PC-9 (cell line): ENCODE results near the gene ILF2. TPM values are rescaled to one million over a fixed set of nuclear protein-coding genes. Genes with fewer than 3 reads are reported as not detected.

ENCODE experiments used
- BruUV-seq: library from RNA; stranded (reverse); fragments of 400-500 nt; replicated peaks from 2 replicates; lab custom pipeline; 2021; lab: Mats Ljungman, UMichigan
- CTCF ChIA-PET: fragments of 300-600 bp; sonication (Branson Sonifier 250); formaldehyde crosslinking; loops from one replicate; lab custom pipeline; 2022; ENCODE audit warnings: antibody characterized with exemption; lab: Charles Lee
- POLR2A ChIA-PET: fragments of 300-600 bp; sonication (Branson Sonifier 250); formaldehyde crosslinking; loops from one replicate; lab custom pipeline; 2022; ENCODE audit warnings: antibody characterized with exemption; ENCODE audit not compliant: unreplicated experiment; lab: Charles Lee
- DNase-seq, 2 experiments: peaks; one replicate each; pipeline versions ENCODE4 v3.0.0 to v3.0.0-alpha.2; 2015 to 2022; ENCODE audit warnings: mixed read lengths in 1 of 2
- H2AFZ ChIP-seq: fragments of 200-600 bp; sonication (generic); 2 replicates; pipeline ENCODE4 v1.8.1; 2017; ENCODE audit warnings: antibody characterized with exemption
- H3F3A ChIP-seq: fragments of 200-600 bp; sonication (generic); 2 replicates; pipeline ENCODE4 v1.8.1; 2017; ENCODE audit warnings: antibody characterized with exemption, mild to moderate bottlenecking, low read depth; ENCODE audit not compliant: insufficient read depth
- H3K27ac ChIP-seq: fragments of 200-600 bp; sonication (generic); 2 replicates; pipeline ENCODE4 v1.6.1; 2016; ENCODE audit warnings: mixed run types
- H3K27me3 ChIP-seq: fragments of 200-600 bp; sonication (generic); 2 replicates; pipeline ENCODE4 v1.6.1; 2016; ENCODE audit warnings: low read depth, mixed run types; ENCODE audit not compliant: insufficient read depth
- H3K36me3 ChIP-seq: fragments of 200-600 bp; sonication (generic); 2 replicates; pipeline ENCODE4 v1.6.1; 2016; ENCODE audit warnings: low read depth, mixed run types
- H3K4me1 ChIP-seq: fragments of 200-600 bp; sonication (generic); replicated peaks from 2 replicates; pipeline ENCODE4 v1.6.1; 2016; ENCODE audit warnings: mixed run types; ENCODE audit not compliant: insufficient read depth
- H3K4me2 ChIP-seq: fragments of 200-600 bp; sonication (generic); 2 replicates; pipeline ENCODE4 v1.6.1; 2017; ENCODE audit warnings: mixed run types
- H3K4me3 ChIP-seq: fragments of 200-600 bp; sonication (generic); 2 replicates; pipeline ENCODE4 v1.6.1; 2016; ENCODE audit warnings: mixed run types
- H3K79me2 ChIP-seq: fragments of 200-600 bp; sonication (generic); 2 replicates; pipeline ENCODE4 v1.6.1; 2017; ENCODE audit warnings: low read depth, mixed run types
- H3K9me2 ChIP-seq: fragments of 200-600 bp; sonication (generic); 2 replicates; pipeline ENCODE4 v1.8.1; 2017; ENCODE audit warnings: mild to moderate bottlenecking; ENCODE audit not compliant: insufficient read depth
- H3K9me3 ChIP-seq: fragments of 200-600 bp; sonication (generic); 2 replicates; pipeline ENCODE4 v1.8.1; 2016; ENCODE audit warnings: low read depth; ENCODE audit not compliant: insufficient read depth
- H4K20me1 ChIP-seq: fragments of 200-600 bp; sonication (generic); 2 replicates; pipeline ENCODE4 v1.8.1; 2017; ENCODE audit not compliant: insufficient read depth
- EZH2 ChIP-seq: fragments of 200-600 bp; sonication (generic); IDR thresholded peaks from 2 replicates; pipeline ENCODE4 v1.8.0; 2017; ENCODE audit warnings: antibody characterized with exemption, low read depth
- intact Hi-C: fragments of 100-400 bp; cut with micrococcal nuclease; formaldehyde crosslinking; loops from one replicate; pipeline ENCODE4 v1.10.0; 2022; ENCODE audit not compliant: unreplicated experiment
- total RNA-seq: library from RNA; stranded (reverse); gene quantifications from 2 replicates; pipeline ENCODE4 v1.2.3, GENCODE V29; 2021
- TF ChIP-seq, protein P1 (sequence below): fragments of 200-600 bp; sonication (generic); conservative IDR thresholded peaks from 2 replicates; pipeline ENCODE4 v1.6.1; 2017; ENCODE audit warnings: mixed run types, antibody characterized with exemption, mild to moderate bottlenecking, moderate library complexity

The ILF2 gene
- total RNA-seq, 1 experiment from 2014 or later: 145 TPM

DNA sequence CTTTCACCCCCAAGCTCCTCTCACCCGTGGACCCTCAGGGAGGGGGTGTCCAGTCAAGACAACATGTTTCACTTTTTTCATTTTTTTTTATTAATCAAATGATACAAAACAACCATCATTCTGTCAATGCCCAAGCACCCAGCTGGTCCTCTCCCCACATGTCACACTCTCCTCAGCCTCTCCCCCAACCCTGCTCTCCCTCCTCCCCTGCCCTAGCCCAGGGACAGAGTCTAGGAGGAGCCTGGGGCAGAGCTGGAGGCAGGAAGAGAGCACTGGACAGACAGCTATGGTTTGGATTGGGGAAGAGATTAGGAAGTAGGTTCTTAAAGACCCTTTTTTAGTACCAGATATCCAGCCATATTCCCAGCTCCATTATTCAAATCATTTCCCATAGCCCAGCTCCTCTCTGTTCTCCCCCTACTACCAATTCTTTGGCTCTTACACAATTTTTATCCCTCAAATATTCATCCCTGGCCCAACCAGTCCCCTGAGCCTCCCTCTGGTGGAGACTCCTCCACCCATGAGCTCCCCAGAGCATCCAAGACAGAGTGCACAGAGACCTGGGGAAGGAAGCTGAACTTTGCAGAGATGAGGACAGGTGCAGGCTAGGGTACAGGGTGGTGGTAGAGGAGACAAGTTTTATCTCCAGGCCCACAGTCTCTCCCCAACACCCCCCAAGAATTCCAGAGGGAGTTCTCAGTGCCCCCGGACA, 56.4 kb downstream of the ILF2 start:
- no peak for DNase-seq
- CTCF ChIA-PET: interaction anchor here (0.9 to 1.9 kb wide), 3 partner anchors 13 to 103 kb away, joined by 3 to 6 read pairs (median 3); partner anchors contain the start of gene S100A13
- Histone ChIP-seq H3K36me3 (peaks cover 6% of the 10 kb centered on the region), H3K4me1 (peaks cover 60% of the 10 kb centered on the region), H2AFZ (no peak overlapping the region), H3K4me2 (peak overlapping the region; percentile 88), H3K27ac (peak overlapping the region; percentile 22; the same call in 1 of the 2 replicates), H3K9me3 (no peaks in the 10 kb centered on the region), H3K4me3 (peak overlapping the region; percentile 66; the same call in 1 of the 2 replicates), H3K27me3 (no peaks in the 10 kb centered on the region), H3K79me2 (peaks cover 56% of the 10 kb centered on the region), H3K9me2 (no peaks in the 10 kb centered on the region), H3F3A (peaks cover 48% of the 10 kb centered on the region), H4K20me1 (no peaks in the 10 kb centered on the region)
- TF ChIP-seq, protein P1, sequence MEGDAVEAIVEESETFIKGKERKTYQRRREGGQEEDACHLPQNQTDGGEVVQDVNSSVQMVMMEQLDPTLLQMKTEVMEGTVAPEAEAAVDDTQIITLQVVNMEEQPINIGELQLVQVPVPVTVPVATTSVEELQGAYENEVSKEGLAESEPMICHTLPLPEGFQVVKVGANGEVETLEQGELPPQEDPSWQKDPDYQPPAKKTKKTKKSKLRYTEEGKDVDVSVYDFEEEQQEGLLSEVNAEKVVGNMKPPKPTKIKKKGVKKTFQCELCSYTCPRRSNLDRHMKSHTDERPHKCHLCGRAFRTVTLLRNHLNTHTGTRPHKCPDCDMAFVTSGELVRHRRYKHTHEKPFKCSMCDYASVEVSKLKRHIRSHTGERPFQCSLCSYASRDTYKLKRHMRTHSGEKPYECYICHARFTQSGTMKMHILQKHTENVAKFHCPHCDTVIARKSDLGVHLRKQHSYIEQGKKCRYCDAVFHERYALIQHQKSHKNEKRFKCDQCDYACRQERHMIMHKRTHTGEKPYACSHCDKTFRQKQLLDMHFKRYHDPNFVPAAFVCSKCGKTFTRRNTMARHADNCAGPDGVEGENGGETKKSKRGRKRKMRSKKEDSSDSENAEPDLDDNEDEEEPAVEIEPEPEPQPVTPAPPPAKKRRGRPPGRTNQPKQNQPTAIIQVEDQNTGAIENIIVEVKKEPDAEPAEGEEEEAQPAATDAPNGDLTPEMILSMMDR: no peak
- BruUV-seq: no TSS peak
- intact Hi-C loops: no loop called here
- POLR2A ChIA-PET: interaction anchor here (0.6 to 2.8 kb wide), 3 partner anchors 12 to 23 kb away, joined by 3 to 31 read pairs (median 8); partner anchors contain the start of gene S100A13

DNA sequence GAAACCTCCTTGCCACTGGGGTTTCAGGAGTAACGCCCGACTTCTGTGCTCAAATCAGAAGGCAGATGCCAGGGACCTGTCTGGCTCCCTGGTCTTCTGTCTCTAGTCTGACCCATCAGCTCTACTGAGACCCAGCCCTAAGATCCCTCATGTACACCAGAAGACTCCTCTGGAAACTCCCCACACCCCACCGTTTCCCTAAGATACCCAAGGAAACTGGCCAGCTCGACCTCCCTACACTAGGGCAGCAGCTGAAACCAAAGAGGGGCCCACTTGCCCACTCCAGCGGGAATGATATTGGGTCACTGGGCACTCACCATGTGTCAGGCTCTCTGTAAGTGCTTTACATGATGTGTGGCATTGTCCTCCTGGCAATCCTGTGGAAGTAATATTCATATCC, 57.4 kb downstream of the ILF2 start:
- peaks cover 6% of the 10 kb centered on the region for H3K36me3 ChIP-seq
- peak overlapping the region; percentile 78 for H3K27ac ChIP-seq
- H3F3A ChIP-seq: peaks cover 49% of the 10 kb centered on the region
- peaks cover 67% of the 10 kb centered on the region for H3K4me1 ChIP-seq
- BruUV-seq: no TSS peak
- peak overlapping the region; percentile 89; the same call in 1 of the 2 replicates for H3K4me3 ChIP-seq
- ChIA-PET CTCF (interaction anchor here (1.1 to 2.6 kb wide), 3 partner anchors 14 to 41 kb away, joined by 6 to 19 read pairs (median 8); partner anchors contain the start of gene S100A13), POLR2A (interaction anchor here (0.6 to 1.4 kb wide), 8 partner anchors 14 to 78 kb away, joined by 3 to 48 read pairs (median 4); partner anchors contain the start of genes CHTOP, S100A1, S100A13 and S100A5)
- no peak for DNase-seq
- H2AFZ ChIP-seq: no peak overlapping the region
- H3K27me3 ChIP-seq: no peaks in the 10 kb centered on the region
- H3K9me3 ChIP-seq: no peaks in the 10 kb centered on the region
- intact Hi-C loops: loop anchor here (1.0 kb wide), 1 partner anchor 20 kb away; no protein-coding TSS in a partner anchor
- no peak for TF ChIP-seq EZH2
- TF ChIP-seq, protein P1: no peak
- H3K4me2 ChIP-seq: peak overlapping the region; percentile 84
- no peaks in the 10 kb centered on the region for H4K20me1 ChIP-seq
- peaks cover 56% of the 10 kb centered on the region for H3K79me2 ChIP-seq
- no peaks in the 10 kb centered on the region for H3K9me2 ChIP-seq

DNA sequence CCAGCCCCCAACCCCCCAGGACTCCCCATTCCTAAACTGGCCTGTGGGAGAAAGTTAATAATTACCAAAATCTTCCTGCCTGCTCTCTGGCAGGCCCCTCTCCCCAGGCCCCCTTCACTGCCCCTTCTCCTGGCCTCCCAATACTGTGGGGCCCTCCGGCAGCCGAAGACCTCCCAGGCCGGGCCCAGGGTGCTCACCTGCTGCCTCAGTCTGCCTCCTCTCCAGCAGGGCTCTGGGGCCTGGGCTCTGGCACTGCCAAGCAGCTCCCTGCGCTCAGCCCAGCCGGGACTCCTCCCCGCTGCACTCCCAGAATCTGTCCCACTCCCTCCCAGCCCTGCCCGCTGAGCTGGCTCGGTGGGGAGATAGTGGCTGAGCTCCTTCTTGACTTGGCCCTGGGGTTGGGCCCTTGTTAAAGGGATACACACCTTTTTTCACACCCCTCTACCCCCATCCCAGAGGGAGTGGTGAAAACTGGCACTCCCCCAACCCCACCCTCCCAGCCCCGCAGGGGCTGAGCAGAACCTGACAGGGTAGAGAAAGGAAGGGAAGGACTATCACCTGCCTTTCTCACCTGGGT, 58.0 kb downstream of the ILF2 start, which contains the start of gene S100A16:
S100A16 (minus strand) TSS at position 383 of the 577 bp plus-strand sequence. CDS start 4,986 bp downstream, outside the sequence.
- peak within 1 kb of the TSS; percentile 89 for H3K4me3 ChIP-seq
- no peaks in the 10 kb centered on the region for H3K27me3 ChIP-seq
- peaks cover 6% of the 10 kb centered on the region for H3K36me3 ChIP-seq
- peaks cover 47% of the 10 kb centered on the region for H3F3A ChIP-seq
- CTCF ChIA-PET: interaction anchor here (0.6 to 2.6 kb wide), 3 partner anchors 14 to 102 kb away, joined by 4 to 19 read pairs (median 8); partner anchors contain the start of gene S100A13
- DNase-seq: peak; percentile 86 to 91
- H4K20me1 ChIP-seq: no peaks in the 10 kb centered on the region
- H3K9me3 ChIP-seq: no peaks in the 10 kb centered on the region
- peaks cover 73% of the 10 kb centered on the region for H3K4me1 ChIP-seq
- H3K9me2 ChIP-seq: no peaks in the 10 kb centered on the region
- no peak within 1 kb of the TSS for H2AFZ ChIP-seq
- peak within 1 kb of the TSS; percentile 78 for H3K27ac ChIP-seq
- intact Hi-C loops: loop anchor here (1.0 kb wide), 1 partner anchor 20 kb away; no protein-coding TSS in a partner anchor
- peak within 1 kb of the TSS; percentile 88 for H3K4me2 ChIP-seq
- no TSS peak for BruUV-seq
- POLR2A ChIA-PET: interaction anchor here (0.6 to 1.4 kb wide), 13 partner anchors 9 to 730 kb away, joined by 3 to 48 read pairs (median 4); partner anchors contain the start of genes CHTOP, S100A1, S100A13 and S100A5
- H3K79me2 ChIP-seq: peaks cover 56% of the 10 kb centered on the region
- TF ChIP-seq, protein P1: no peak
- no peak for TF ChIP-seq EZH2
